Superior temporal gyrus (tissue), 1 donor: Measurements from ENCODE around the gene PPARA.
"Not testable (repeated sequence)": the region's sequence is repeated elsewhere in the genome, so short reads cannot be mapped to it uniquely, and the experiment has no call there.

Source experiments
- DNase-seq: peaks from one replicate; pipeline ENCODE4 v3.0.0-alpha.2; 2016; ENCODE audit errors: extremely low spot score

PPARA gene

GRCh38 chr22:46125816-46126765, 24.2 kb upstream of the PPARA start:
- DNase-seq: no peak

GRCh38 chr22:46126853-46127385, 23.4 kb upstream of the PPARA start:
- no peak for DNase-seq

- DNase-seq: no peak
Observed at GRCh38 chr22:46127556-46127955, 22.8 kb upstream of the PPARA start.

GRCh38 chr22:46128606-46129005, 21.7 kb upstream of the PPARA start:
- DNase-seq: no peak

- no peak for DNase-seq
Observed at GRCh38 chr22:46129390-46130041, 20.8 kb upstream of the PPARA start.

- DNase-seq: no peak
Observed at GRCh38 chr22:46131151-46131587, 19.2 kb upstream of the PPARA start.

GRCh38 chr22:46132193-46132829, 18.0 kb upstream of the PPARA start:
- not testable (repeated sequence) for DNase-seq

- no peak for DNase-seq
Observed at GRCh38 chr22:46132830-46133587, 17.3 kb upstream of the PPARA start.

- DNase-seq: no peak
Observed at GRCh38 chr22:46133588-46133855, 16.8 kb upstream of the PPARA start.

GRCh38 chr22:46134111-46134705, 16.1 kb upstream of the PPARA start:
- DNase-seq: no peak

- no peak for DNase-seq
Observed at GRCh38 chr22:46135611-46136485, 14.5 kb upstream of the PPARA start.

GRCh38 chr22:46136486-46137217, 13.7 kb upstream of the PPARA start:
- no peak for DNase-seq

- no peak for DNase-seq
Observed at GRCh38 chr22:46137218-46137766, 13.0 kb upstream of the PPARA start.

- DNase-seq: no peak
Observed at GRCh38 chr22:46138058-46138797, 12.1 kb upstream of the PPARA start.

- not testable (repeated sequence) for DNase-seq
Observed at GRCh38 chr22:46139417-46139816, 10.9 kb upstream of the PPARA start.

- DNase-seq: no peak
Observed at GRCh38 chr22:46139895-46140350, 10.4 kb upstream of the PPARA start.

- no peak for DNase-seq
Observed at GRCh38 chr22:46140989-46141928, 9.1 kb upstream of the PPARA start.
